ENCODE results near the gene ANKRD34A.

The ANKRD34A gene

DNA sequence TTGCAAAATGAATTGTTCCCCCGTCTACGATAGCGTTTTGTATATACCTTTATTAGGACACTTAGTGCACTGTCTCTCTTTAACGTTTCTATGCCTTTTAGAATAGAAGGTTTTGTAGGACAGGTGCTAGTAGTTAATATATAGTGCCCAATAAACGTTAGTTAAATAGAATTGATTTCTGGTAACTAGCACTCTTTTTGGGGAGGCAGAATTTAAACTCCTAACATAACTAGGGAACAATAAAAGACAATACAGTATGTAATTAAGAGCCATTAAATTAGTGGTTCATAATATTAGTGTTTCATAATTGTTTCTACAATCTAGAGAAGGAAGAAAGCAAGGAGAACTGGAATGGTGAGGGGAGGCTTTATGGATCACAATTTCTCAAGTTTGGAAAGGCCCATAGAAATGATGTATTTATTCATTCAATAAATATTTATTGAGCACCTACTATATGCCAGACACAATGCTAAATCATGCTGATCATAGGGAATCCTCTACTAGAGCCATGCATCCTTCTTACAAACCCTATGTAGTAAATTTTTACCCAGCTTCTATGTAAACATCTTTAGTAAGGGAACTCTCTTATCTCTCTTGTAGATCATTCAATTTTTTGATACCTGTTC is 857 bp upstream of the ANKRD34A start:
- DNase-seq, result no peak

DNA sequence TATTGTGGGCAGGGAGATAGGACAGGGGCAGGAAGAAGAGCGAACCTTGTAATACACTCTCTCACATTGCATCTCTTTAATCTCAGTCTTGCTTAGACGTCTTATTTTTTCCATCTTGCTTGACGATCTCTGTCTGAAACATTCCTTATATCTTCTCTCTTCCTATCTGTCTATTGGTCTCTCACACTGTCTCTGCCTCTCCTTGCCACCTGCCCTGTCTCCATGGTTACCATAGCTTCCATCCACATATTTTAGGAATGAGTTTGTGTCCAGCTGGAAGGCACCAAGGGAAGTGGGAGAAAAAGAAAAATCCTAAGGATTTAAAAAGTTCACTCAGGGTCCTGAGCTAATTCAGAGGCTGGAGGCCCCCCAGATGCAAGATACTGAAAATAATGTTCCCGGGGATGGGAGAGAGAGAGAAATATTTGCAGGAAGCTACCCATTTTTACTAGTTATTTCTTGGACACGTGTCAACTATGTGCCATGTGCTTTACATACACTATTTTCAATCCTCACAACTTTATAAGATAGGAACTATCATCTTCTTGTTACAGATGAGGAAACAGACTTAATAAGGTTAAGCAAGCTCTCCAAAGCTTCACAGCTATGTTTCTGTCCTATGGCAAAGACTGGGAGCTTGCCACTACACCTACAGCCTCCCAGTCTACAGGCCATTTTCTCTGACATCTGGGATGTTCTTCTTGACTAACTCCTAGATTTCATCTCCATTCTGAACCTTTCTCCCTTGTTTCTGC is 933 bp downstream of the ANKRD34A start:
- peak; percentile 88 for DNase-seq

DNA sequence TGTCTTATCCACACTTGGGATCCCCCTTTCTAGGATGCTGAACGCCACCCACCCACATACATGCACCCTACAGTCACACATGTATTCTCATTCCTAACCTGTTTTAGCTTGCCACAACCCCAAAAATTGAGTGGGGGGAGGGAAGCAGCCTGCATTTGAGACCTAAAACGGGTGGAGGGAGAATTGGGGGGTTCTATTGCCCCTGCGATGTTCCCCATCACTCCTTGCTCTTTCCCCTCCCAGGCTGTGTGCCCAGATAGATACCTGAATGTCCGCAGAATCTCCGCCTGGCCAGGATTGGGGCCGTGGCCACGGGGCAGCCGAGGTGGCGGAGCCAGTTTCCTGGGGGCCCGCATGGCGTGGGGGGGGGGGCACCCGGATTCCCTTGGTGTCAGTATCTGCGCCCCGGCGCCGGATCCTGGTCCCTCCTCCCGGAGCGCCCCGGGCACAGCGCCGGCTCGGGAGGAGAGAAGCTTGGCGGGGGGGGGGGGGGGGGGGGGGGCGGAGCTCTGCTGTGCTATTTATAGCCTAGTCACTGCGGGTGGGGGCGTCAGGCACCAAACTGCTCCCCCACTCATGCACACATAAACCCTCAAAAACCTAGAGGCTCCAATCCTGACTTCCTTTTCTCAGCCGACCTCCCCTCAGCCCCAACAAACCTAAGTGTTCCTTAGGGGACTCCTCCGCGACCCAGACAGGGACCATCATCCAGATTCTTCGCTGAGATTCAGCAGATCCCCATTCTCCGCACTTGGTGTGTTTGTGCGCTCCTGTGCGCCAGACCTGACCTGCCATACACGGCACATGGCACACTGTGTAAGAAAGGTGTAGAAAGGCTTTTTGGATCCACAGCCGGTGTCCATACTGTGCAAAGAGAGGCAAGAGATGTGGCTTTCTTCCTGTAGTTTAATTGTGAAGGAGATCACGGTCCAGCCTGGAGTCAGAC is 1.9 kb downstream of the ANKRD34A start:
- DNase-seq, result no peak

DNA sequence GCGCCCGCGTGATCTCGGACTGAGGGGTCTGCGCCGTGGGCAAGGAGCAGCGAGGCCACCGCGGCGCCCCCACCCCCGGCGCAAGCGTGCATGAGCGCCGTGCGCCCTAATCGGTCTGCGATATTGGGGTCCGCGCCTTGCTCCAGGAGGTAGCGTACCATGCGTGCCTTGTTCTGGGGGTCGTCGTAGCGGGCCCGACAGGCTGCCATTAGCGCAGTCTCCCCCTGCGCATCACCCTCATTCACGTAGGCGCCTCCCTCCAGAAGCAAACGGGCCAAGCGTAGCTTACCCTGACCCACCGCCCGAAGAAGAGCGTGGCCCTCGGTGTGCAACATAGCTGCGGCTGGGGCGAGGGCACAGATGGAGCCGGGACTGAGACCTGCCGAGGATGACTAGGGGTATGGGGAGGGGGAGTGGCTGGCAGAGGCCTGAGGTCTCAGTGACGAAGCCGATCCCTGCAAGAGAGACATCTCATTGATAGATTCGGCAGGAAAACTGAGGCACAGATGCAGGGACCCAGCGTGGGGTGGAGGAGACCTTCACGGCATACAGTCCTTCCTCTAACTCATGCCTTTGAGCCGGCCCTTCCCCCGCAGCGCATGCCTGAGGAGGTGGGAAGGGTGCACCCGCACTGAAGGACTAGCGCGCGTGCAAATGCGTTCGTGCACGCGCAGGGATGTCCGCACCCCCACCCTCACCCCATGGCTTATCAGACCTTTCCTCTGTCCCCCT is 2.8 kb downstream of the ANKRD34A start:
- no peak for DNase-seq

DNA sequence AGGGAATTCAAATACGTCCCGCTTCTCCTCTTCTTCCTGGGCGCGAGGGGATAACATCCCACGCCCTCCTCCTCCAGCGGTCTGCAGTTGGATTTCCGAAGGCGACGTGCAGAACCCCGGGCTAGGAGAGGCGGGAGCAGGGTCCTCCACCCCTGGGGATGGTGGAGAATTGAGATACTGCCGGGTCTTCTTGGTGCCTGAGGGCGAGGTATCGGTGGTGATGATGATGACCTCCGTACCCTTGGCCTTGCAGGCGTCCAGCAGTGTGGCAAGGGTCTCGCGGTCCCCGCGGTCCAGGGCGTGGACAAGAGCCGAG is 3.3 kb downstream of the ANKRD34A start:
- DNase-seq, result no peak

DNA sequence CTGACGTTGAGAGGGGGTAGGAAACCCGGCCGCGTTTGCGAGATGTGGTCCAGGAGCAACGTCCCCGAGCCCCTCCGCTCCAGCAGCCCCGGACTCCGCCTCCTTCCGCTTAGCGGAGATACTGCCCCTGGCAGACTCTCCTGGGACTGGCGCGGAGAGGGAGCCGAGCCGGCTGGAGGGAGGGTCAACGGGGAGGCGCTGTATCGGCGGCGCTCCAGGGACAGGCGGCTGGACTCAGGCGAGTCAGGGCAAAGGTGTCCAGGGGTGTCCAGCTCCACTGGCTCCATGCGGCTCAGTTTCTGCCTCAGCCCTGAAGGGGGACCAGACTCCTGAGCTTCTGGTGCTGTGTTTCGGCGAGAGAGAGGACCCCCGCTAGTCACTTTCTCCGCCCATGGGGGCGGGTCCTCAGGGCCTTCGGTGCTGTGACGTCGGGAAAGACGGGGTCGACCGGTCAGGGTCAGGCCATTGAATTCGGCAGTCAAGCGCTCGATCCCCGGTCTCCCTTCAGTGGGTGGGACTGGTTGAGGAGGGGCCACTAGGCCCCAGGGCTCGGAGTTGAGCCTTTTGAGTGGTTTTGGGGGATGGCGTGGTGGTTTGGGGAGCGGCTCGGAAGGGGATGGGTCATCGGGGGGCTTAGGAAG is 3.8 kb downstream of the ANKRD34A start:
- no peak for DNase-seq

DNA sequence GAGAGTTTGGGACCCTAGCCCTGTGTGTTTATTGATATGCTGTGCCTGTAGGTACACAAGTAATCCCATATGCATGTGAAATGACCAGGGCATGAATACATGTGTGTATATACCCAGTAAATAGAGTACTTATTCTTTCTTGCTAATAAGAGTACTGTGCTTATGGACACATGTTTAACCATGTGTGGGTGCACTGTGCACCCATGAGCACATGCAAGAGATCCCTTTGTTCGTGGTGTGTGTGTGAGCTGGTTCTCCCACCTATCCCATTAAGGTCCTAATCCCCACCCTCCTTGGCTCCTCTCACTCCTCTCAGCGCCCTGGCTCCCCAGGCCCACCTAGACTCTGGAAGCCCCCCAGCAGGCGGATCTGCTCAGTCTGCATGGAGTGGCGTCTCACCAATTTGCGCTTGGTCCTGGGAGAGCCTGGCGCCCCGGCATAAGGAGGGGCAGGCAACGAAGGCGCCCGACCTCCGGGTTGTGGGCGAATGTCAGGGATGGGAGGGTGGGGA is 4.4 kb downstream of the ANKRD34A start:
- DNase-seq, result no peak

DNA sequence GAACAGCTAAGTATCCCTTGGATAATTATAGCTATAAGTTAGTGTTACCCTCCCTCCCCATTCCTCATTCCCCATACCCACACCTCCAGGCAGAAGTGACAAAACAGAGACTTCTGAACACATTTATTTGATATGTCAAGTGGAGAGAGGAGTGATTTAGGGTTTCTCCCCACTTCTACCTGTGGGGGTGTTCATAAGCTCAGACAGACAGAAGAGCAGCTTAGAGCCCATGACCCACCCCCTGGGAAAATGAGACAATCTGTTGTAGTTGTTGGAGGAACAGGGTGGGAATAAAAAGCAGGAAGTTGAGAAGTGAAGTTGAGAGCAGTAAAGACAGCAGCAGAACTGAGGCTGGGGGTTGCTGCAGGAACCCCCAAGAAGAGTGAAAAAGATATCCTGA is 5.0 kb downstream of the ANKRD34A start:
- DNase-seq, result no peak

DNA sequence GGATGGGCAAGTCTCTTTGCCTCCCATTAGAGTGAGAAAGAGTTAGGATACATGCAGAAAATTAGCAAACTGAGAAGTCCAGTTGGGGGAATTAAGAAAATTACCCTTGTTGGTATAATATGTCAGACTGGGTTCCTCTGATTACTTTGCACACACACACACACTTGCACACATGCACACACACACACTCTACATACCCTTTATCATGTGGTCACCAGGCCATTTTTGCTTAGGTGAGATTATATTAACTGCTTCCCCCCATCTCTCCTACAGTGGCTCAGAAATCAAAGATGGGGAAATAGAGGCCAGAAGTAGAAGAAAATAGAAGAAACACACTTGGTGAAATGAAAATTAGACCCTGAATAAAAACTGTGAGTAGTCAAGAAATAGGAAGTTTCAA is 5.6 kb downstream of the ANKRD34A start:
- DNase-seq, result no peak

DNA sequence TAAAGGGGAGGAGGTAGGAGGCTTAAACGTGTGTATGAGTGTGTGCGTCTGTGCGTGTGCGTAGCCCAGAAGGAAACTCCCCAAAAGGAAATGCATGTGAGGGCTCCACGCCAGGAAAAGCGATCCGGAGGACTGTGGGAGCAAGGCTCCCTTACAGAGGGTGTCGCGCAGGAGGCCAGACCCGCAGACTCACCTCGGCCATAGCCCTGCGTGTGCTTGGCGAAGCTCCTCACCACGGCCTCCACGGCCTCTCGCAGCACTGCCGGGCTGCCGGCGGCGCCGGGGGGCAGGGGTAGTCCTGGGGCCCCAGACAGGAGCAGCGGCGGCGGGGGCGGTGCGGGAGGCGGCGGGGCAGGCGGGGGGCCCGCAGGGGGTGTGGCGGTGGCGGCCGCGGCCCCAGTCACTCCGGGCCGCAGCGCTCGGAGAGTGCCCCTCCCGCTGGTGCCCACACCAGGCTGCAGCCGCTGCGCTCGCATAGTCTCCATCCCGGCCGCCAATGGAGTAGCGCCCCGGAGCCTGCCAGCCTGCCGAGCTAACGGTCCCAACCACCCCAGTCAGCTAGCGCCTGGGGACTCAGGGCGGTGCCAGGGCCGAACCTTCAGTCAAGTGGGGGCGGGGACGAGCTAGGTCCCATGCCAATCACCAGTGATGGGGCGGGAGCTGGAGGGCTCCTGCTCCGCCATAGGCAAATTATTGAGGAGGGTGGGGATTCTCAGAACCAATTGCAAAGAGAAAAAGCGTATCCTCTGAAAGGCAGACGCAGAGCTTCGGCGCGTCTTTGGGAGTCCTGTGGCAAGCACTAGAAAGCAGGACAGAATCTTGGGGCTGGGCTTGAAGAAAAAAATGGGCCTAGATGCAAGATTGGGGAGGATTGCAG is 6.7 kb downstream of the ANKRD34A start, which contains the start of gene LIX1L:
LIX1L (minus strand) TSS at position 575 of the 877 bp plus-strand sequence; CDS start at position 485, 90 bp downstream.
- DNase-seq, result peak; percentile 95

DNA sequence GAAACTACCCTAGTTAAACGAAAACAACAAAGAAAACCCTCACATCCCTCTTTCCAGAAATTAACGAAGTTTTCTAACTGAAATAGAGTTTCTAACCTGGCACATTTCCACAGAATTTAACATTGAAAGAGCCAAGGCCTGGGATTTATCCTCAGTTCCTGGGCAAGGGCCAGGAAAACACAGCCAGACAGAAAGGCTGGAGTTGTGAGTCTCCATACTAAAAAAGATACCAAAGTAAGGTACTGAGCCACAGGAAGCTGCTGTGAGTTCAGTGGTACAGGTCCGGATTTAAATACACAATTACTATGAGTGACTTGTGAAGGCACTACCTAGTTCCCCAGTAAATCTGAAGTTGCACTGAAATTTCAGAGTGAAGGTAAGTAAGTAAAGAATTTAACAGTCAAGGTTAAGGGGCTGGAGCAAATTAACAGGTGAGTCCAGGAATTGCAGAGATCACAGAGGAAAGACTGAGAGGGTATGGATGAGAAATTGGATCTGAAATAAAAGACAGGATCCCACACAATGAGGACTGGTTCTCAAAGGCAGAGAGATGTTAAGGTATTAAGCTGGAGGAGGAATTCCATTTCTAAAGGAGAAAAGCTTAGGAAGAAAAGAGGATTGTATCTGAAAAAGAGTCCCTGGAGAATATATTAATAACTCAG is 7.5 kb downstream of the ANKRD34A start:
- no peak for DNase-seq

DNA sequence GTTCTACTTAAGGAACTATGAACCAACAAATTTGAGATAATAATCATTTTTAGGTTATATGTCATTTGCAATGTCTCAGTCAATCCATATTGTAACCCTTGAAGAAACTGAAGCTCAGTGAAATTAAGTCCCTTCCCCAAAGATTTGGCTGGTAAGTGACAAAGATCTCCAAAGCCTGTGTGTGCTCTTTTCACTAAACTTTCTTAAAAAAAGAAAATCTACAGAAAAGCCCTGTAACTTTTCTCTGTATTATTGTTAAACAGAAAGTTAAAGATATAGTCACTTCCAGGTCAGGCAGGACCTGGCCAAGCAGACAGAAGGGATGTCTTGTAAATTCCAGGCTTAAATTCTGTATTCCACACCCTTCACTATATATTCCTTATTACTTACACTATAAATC is 8.0 kb downstream of the ANKRD34A start:
- no peak for DNase-seq

DNA sequence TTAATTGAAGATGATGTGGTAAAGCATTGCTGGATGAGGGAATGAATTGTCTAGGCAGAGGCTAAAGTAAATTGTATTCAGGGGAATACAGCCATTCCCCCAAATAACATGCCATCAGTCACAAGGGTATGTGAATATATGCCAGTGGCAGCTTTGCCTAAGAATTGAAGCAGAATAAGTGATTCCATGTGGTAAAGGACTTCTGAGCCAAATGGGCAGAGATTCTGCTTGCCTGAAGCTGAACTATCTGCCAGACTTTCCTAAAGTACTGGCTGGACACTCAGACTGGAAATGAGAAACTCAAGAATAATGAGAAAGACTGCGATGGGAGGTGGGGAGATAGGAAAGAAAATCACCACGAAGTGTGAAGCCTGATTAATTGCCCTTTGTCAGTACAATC is 8.9 kb downstream of the ANKRD34A start:
- no peak for DNase-seq

DNA sequence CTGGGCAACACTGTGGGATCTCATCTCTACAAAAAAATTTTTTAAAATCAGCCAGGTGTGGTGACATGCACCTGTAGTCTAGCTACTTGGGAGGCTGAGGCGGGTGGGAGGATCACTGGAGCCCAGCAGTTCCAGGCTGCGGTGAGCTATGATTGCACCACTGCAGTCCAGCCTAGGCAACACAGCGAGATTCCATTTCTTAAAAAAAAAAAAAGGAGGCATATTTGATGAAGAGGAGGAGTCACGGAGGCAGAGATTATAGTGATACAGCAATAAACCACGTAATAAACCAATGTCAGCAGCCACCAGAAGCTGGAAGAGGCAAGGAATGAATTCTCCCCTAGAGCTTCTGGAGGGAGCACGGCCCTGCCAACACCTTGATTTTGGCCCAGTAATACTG is 10.5 kb downstream of the ANKRD34A start:
- DNase-seq, result no peak

DNA sequence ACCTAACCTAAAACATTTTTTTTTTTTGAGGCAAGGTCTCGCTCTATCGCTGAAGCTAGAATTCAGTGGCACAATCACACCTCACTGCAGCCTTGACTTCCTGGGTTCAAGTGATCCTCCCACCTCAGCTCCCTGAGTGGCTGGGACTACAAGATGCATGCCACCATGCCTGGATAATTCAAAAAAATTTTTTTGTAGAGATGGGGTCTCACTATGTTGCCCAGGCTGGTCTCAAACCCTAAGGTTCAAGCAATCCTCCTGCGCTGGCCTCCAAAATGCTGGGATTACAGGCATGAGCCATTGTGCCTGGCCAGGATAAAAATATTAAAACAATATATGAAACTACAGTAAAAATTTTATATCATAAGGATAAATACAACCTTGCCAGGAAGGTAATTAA is 11.5 kb downstream of the ANKRD34A start:
- DNase-seq, result no peak

DNA sequence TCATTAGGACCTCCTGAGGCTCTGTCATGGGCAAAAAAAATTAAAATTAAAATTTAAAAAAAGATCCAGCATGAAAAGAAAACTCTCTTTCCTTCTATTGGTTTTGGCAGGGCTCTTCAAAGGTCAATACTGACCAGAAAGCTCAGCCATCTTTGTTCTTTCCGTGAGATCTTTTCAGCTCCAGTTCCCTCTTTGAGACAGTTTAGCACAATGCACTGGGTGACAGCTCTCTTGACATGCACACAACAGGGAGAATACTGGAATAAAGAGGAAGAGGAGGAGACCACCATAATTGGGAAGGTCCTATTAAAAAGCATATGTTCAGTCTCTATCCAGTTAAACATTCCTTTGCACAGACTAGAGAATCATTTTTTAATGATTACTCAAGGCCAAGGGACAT is 12.8 kb downstream of the ANKRD34A start:
- DNase-seq, result no peak

DNA sequence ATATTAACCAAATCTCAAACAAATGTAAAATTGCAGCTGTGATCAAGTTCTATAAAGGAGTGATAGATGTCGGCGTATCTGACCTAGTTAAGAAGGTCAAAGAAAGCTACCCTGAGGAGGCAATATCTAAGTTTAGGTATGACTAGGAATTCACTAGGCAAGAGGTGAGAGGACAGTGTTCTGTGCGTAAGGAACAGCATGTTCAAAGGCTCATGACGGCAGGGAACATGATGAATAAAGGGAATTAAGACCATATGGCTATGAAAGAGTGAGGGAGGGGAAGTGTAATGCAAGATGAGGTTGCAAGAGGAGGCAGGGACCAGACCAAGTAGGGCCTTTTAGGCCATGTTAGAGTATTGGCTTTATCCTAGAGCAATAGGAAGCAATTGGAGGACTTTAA is 15.2 kb downstream of the ANKRD34A start:
- no peak for DNase-seq

DNA sequence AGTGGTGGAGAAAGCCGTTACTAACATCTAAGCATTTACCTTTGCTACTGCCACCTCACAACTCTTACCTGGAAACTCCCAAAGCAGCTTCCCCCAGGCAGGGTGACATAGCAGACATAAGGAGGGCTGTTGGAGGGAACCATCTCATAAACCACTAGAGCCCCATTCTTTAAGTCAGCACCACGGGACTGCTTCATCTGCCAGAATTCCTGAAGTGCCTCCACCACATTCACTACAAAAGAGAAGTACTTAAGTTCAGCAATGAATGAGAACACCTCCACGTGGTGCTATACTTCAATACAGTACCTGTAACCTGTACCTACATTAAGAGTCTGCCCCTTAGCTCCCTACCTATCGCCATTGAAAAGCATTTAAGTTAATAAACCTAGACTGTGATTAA is 16.8 kb downstream of the ANKRD34A start:
- DNase-seq, result no peak

DNA sequence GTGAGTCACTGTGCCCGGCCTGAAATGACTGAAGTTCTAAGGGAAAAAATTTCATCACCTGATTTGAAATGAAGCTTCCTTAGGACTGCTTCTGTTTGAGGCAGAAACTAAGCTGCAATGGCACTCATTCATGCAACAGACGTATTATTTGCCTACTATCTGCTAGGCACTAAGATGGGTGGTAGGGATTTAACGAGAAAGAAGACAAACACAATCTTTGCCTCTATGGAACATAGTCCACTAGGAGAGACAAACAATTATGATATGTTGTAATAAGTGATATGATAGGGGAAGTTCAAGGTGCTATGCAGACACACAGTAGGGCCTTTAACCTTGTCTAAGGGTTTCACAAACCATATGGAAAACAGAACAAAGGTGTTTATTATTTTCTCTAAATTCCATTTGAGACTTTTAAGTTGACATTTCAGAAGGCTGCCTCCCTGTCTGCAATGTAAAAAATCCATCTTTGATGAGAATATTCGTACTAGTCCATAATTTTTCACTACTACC is 17.8 kb downstream of the ANKRD34A start:
- DNase-seq, result no peak

DNA sequence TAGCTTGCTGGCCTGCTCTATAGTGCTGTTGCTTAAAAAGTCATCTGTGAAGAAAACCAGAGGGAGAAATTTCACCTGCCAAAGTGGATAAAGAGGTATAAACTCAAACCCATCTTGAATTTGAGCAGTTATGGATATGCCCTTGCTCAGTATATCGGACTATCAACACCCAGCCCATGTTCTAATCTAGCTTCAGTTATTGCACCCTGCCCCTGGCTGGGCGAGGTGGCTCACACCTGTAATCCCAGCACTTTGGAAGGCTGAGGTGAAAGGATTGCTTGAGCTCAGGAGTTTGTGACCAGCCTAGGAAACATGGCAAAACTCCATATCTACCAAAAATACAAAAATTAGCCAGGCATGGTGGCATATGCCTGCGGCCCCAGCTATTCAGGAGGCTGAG is 19.8 kb downstream of the ANKRD34A start:
- DNase-seq, result no peak
